GM10266 (cell line): ENCODE data around the gene PRKCA.

Source experiments
- DNase-seq: peaks from one replicate; pipeline ENCODE4 v3.0.0; 2012; ENCODE audit errors: extremely low spot score
- CTCF ChIP-seq: IDR thresholded peaks from 2 replicates; pipeline ENCODE4 v1.5.1; 2012; ENCODE audit warnings: mild to moderate bottlenecking, low read depth; ENCODE audit not compliant: control insufficient read depth, insufficient read depth; ENCODE audit errors: missing control alignments

The PRKCA gene

GRCh38 chr17:66782851-66783250 is 480.4 kb downstream of the PRKCA start:
- TF ChIP-seq CTCF: no peak
- no peak for DNase-seq

GRCh38 chr17:66783656-66784381 is 481.4 kb downstream of the PRKCA start:
- no peak for TF ChIP-seq CTCF
- no peak for DNase-seq

- no peak for TF ChIP-seq CTCF
- DNase-seq: no peak
These were observed 482.4 kb downstream of the PRKCA start for GRCh38 chr17:66784621-66785364.

DNA sequence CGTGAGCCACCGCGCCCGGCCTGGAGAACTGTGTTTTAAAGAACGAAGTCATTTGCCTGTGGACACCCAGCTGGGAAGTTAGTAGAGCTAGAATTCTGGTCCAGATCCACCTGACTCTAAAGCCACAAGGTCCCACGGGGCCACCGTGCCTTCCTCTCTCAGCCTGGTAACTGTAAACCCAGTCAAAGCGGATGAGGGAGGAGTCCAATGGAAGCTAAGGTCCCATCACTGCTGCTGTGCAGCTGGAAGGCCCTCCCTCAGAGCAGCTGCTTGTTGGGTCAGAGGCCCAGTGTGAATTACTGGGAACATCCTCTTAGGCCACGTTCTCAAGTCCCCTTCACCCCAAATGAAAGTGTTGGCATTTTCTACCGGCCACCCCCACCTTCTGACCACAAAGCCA is 483.7 kb downstream of the PRKCA start:
- no peak for DNase-seq
- no peak for TF ChIP-seq CTCF

- no peak for DNase-seq
- no peak for TF ChIP-seq CTCF
These were observed 485.5 kb downstream of the PRKCA start for GRCh38 chr17:66787914-66788313.

- no peak for TF ChIP-seq CTCF
- DNase-seq: no peak
These were observed 486.7 kb downstream of the PRKCA start for GRCh38 chr17:66789093-66789492.

- TF ChIP-seq CTCF: no peak
- DNase-seq: no peak
These were observed 487.6 kb downstream of the PRKCA start for GRCh38 chr17:66789961-66790437.
